Prostate gland (tissue), 2 donors: ENCODE measurements around the gene MICU1.

ENCODE experiments used
- POLR2A ChIP-seq: fragments of 450-650 bp; IDR thresholded peaks from one replicate; pipeline ENCODE4 v1.6.1; 2016; ENCODE audit warnings: antibody characterized with exemption, mild to moderate bottlenecking
- TF ChIP-seq, protein P1 (sequence below), 4 experiments: fragments of 200-600 bp in 2 of 4; fragments of 450-650 bp in 2 of 4; sonication (generic) in 2 of 4; IDR thresholded peaks; 1 replicate in 3 of 4; 2 replicates in 1 of 4; pipeline ENCODE4 v1.5.1; 2016 to 2019; ENCODE audit warnings: antibody characterized with exemption in 4 of 4, mild to moderate bottlenecking in 2 of 4, moderate library complexity in 2 of 4

DNA sequence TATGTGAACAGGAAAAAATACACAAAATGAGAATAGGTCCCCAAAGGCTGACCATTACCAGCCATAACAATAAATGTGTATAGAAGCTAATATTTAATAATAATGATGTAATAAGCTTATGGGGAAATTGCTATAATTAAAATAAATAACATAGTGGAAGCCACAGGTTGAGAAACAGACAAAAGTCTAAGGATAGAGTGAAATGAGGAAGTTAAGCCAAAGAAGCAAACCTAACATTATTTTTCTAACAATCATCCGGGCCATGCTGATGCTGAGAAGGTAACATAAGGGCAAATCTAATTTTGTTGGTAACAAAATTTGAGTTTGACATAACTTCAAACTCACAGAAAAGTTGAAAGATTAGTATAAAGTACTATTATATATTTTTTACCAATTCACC is 115.9 kb downstream of the MICU1 start:
- TF ChIP-seq POLR2A: no peak
- TF ChIP-seq, protein P1, sequence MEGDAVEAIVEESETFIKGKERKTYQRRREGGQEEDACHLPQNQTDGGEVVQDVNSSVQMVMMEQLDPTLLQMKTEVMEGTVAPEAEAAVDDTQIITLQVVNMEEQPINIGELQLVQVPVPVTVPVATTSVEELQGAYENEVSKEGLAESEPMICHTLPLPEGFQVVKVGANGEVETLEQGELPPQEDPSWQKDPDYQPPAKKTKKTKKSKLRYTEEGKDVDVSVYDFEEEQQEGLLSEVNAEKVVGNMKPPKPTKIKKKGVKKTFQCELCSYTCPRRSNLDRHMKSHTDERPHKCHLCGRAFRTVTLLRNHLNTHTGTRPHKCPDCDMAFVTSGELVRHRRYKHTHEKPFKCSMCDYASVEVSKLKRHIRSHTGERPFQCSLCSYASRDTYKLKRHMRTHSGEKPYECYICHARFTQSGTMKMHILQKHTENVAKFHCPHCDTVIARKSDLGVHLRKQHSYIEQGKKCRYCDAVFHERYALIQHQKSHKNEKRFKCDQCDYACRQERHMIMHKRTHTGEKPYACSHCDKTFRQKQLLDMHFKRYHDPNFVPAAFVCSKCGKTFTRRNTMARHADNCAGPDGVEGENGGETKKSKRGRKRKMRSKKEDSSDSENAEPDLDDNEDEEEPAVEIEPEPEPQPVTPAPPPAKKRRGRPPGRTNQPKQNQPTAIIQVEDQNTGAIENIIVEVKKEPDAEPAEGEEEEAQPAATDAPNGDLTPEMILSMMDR (IDR thresholded peaks at IDR 0.05): no peak
